GM12878 (cell line): ENCODE results near the gene NR1I2. TPM values are rescaled to one million over a fixed set of nuclear protein-coding genes. Genes with fewer than 3 reads are reported as not detected.

Experiments
- ATF3 ChIP-seq: IDR thresholded peaks from 2 replicates; pipeline ENCODE4 v1.6.1; 2011; ENCODE audit warnings: low read depth, mild to moderate bottlenecking, low read length, moderate library complexity, borderline replicate concordance; ENCODE audit errors: extremely low read depth
- BHLHE40 ChIP-seq, 2 experiments: fragments of 450-650 bp in 1 of 2; IDR thresholded peaks; 2 replicates each; pipeline ENCODE4 v1.6.1; 2011 to 2017; ENCODE audit warnings: low read depth in 2 of 2, borderline replicate concordance in 1 of 2, improper control_type of control experiment in 1 of 2, low read length in 1 of 2, mild to moderate bottlenecking in 1 of 2
- CBX3 ChIP-seq: fragments of 200-600 bp; sonication (generic); IDR thresholded peaks from 2 replicates; pipeline ENCODE4 v1.6.1; 2016; ENCODE audit warnings: low read depth, borderline replicate concordance
- FOXK2 ChIP-seq: fragments of 450-650 bp; IDR thresholded peaks from 2 replicates; pipeline ENCODE4 v1.6.1; 2017; ENCODE audit warnings: mild to moderate bottlenecking, moderate library complexity
- GABPA ChIP-seq: IDR thresholded peaks from 2 replicates; pipeline ENCODE4 v1.6.1; 2014; ENCODE audit warnings: antibody characterized with exemption, low read depth, mild to moderate bottlenecking, inconsistent platforms
- IKZF2 ChIP-seq, 2 experiments: fragments of 450-650 bp; IDR thresholded peaks; 2 replicates each; pipeline ENCODE4 v1.6.1; 2017; ENCODE audit warnings: mild to moderate bottlenecking in 2 of 2, moderate library complexity in 2 of 2
- KAT2A ChIP-seq: conservative IDR thresholded peaks from 2 replicates; pipeline ENCODE4 v1.6.1; 2011; ENCODE audit warnings: low read depth, low read length; ENCODE audit not compliant: control insufficient read depth
- MXI1 ChIP-seq: fragments of 150-350 bp; IDR thresholded peaks from 2 replicates; pipeline ENCODE4 v1.6.1; 2011; ENCODE audit warnings: low read depth, mild to moderate bottlenecking, inconsistent platforms, low read length, improper control_type of control experiment
- MYC ChIP-seq: IDR thresholded peaks from 2 replicates; pipeline ENCODE4 v1.6.1; 2011; ENCODE audit warnings: mild to moderate bottlenecking, low read length, moderate library complexity, inconsistent platforms; ENCODE audit not compliant: insufficient read depth, insufficient replicate concordance, insufficient read length, severe bottlenecking
- NBN ChIP-seq: fragments of 450-650 bp; IDR thresholded peaks from 2 replicates; pipeline ENCODE4 v1.6.1; 2016
- NFYB ChIP-seq: IDR thresholded peaks from 2 replicates; pipeline ENCODE4 v1.6.1; 2011; ENCODE audit warnings: low read depth, mild to moderate bottlenecking, low read length, improper control_type of control experiment, moderate library complexity; ENCODE audit not compliant: insufficient read depth
- NR2C1 ChIP-seq: fragments of 450-650 bp; IDR thresholded peaks from 2 replicates; pipeline ENCODE4 v1.6.1; 2017; ENCODE audit warnings: antibody characterized with exemption, mild to moderate bottlenecking, moderate library complexity
- PML ChIP-seq: IDR thresholded peaks from 2 replicates; pipeline ENCODE4 v1.6.1; 2012; ENCODE audit warnings: low read length, inconsistent platforms
- POU2F2 ChIP-seq: IDR thresholded peaks from 3 replicates; pipeline ENCODE4 v1.6.1; 2011; ENCODE audit warnings: low read depth, mild to moderate bottlenecking, low read length, borderline replicate concordance
- SPI1 ChIP-seq: IDR thresholded peaks from 2 replicates; pipeline ENCODE4 v1.6.1; 2011; ENCODE audit warnings: low read depth, mild to moderate bottlenecking, low read length, moderate library complexity, borderline replicate concordance; ENCODE audit not compliant: insufficient read depth
- TAF1 ChIP-seq: IDR thresholded peaks from 2 replicates; pipeline ENCODE4 v1.6.1; 2011; ENCODE audit warnings: mild to moderate bottlenecking, low read depth, low read length, borderline replicate concordance
- WRNIP1 ChIP-seq: IDR thresholded peaks from 2 replicates; pipeline ENCODE4 v1.6.1; 2011; ENCODE audit warnings: low read depth, low read length, improper control_type of control experiment, borderline replicate concordance
- YY1 ChIP-seq: IDR thresholded peaks from 2 replicates; pipeline ENCODE4 v1.6.1; 2011; ENCODE audit warnings: low read depth, mild to moderate bottlenecking, low read length
- ZNF622 ChIP-seq: fragments of 450-650 bp; IDR thresholded peaks from 2 replicates; pipeline ENCODE4 v1.6.1; 2017; ENCODE audit warnings: mild to moderate bottlenecking, inconsistent platforms
- ZZZ3 ChIP-seq: IDR thresholded peaks from 2 replicates; pipeline ENCODE4 v1.6.1; 2011; ENCODE audit warnings: low read depth; ENCODE audit not compliant: control insufficient read depth, insufficient read length
- polyA plus RNA-seq, 11 experiments: library from polyadenylated mRNA; depleted of rRNA in 4 of 11; unstranded in 6 of 11; stranded (reverse) in 5 of 11; fragments of >200 nt; fragmentation: Nextera tagmentation in 4 of 11; fragmentation: Illumina TruSeq in 1 of 11; extraction: Ambion mirVana in 4 of 11; extraction: Trizol in 1 of 11; gene quantifications; 1 replicate in 1 of 11; 2 replicates in 10 of 11; pipeline versions ENCODE4 v1.2.1 to v1.2.3, GENCODE V29; 2011 to 2016; ENCODE audit warnings: inconsistent platforms in 2 of 11, missing spikeins in 2 of 11, low read depth in 1 of 11
- total RNA-seq, 4 experiments: library from RNA; depleted of rRNA in 3 of 4; stranded (reverse); fragments of >200 nt in 3 of 4; fragmentation: Illumina TruSeq in 1 of 4; extraction: Trizol in 1 of 4; gene quantifications; 2 replicates each; pipeline versions ENCODE4 v1.2.1 to v1.2.3, GENCODE V29; 2013 to 2021
- TF ChIP-seq, protein P1 (sequence below): fragments of 450-650 bp; IDR thresholded peaks from 2 replicates; pipeline ENCODE4 v1.6.1; 2017; ENCODE audit warnings: mild to moderate bottlenecking, low read depth, inconsistent platforms; ENCODE audit not compliant: poor library complexity, severe bottlenecking
- TF ChIP-seq, protein P2 (sequence below): IDR thresholded peaks from 2 replicates; pipeline ENCODE4 v1.6.1; 2012; ENCODE audit warnings: mild to moderate bottlenecking, low read depth, low read length

Gene NR1I2
- total and polyA plus RNA-seq, 10 of the 15 experiments (the other 5 are each of a cell fraction or from before 2014, with no cell fraction given) = 0.03 to 1.0 (median 0.39) TPM

DNA sequence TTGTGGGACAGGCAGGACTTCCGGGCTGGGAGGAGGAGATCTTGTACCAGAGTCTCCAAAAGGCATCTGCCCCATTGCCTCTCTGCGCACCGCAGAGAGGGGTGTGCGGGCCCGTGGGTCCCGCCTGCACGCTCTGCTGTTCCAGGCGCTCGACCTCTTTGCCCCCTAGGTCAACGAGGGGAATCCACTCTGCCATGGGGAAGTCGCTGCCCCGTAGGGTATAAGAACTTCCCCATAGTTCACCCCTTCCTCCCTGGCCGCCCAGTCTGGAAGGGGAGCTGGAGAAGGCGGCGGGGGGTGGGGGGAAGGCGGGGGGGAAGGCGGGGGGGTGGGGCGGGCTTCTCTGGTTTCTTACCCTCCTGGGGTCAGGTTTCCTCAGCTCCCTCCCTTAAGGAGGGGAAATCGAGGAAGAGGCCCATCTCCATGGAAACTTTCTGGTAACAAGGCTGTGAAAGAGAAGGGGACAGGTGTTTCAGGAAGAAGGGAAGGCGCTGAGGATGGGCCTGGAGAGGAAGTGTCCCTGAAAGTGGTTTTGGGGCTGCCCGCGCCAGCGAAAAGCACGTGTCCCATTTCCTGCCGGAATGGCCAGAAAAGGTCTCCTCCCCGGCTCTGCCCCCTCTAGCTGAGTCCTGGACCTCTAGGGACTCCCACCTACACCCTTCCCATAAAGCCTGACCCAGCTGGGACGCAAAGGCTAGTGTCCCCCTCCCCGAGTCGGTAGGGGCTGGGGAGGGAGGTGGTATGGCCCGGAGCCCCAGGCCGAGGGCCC lies 27.5 kb downstream of the NR1I2 start (continued):
- TF ChIP-seq, protein P1, sequence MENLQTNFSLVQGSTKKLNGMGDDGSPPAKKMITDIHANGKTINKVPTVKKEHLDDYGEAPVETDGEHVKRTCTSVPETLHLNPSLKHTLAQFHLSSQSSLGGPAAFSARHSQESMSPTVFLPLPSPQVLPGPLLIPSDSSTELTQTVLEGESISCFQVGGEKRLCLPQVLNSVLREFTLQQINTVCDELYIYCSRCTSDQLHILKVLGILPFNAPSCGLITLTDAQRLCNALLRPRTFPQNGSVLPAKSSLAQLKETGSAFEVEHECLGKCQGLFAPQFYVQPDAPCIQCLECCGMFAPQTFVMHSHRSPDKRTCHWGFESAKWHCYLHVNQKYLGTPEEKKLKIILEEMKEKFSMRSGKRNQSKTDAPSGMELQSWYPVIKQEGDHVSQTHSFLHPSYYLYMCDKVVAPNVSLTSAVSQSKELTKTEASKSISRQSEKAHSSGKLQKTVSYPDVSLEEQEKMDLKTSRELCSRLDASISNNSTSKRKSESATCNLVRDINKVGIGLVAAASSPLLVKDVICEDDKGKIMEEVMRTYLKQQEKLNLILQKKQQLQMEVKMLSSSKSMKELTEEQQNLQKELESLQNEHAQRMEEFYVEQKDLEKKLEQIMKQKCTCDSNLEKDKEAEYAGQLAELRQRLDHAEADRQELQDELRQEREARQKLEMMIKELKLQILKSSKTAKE = no peak
- TF ChIP-seq NBN (no peak), GABPA (no peak), MXI1 (no peak), BHLHE40 (IDR thresholded peaks at IDR 0.05; ENCODE audit: borderline replicate concordance in 1 of 2, low read depth in 2 of 2, low read length in 1 of 2) (peak in 1 of 2 experiments; percentile 76; a peak in 3 of 4 replicates), MYC (no peak), PML (no peak), ZZZ3 (no peak), KAT2A (no peak), YY1 (no peak), SPI1 (peak; percentile 83), NFYB (no peak), IKZF2 (IDR thresholded peaks at IDR 0.05) (no peak), CBX3 (no peak), TAF1 (no peak), WRNIP1 (no peak), FOXK2 (no peak), NR2C1 (no peak), ZNF622 (no peak), POU2F2 (no peak), ATF3 (no peak)
- TF ChIP-seq, protein P2, sequence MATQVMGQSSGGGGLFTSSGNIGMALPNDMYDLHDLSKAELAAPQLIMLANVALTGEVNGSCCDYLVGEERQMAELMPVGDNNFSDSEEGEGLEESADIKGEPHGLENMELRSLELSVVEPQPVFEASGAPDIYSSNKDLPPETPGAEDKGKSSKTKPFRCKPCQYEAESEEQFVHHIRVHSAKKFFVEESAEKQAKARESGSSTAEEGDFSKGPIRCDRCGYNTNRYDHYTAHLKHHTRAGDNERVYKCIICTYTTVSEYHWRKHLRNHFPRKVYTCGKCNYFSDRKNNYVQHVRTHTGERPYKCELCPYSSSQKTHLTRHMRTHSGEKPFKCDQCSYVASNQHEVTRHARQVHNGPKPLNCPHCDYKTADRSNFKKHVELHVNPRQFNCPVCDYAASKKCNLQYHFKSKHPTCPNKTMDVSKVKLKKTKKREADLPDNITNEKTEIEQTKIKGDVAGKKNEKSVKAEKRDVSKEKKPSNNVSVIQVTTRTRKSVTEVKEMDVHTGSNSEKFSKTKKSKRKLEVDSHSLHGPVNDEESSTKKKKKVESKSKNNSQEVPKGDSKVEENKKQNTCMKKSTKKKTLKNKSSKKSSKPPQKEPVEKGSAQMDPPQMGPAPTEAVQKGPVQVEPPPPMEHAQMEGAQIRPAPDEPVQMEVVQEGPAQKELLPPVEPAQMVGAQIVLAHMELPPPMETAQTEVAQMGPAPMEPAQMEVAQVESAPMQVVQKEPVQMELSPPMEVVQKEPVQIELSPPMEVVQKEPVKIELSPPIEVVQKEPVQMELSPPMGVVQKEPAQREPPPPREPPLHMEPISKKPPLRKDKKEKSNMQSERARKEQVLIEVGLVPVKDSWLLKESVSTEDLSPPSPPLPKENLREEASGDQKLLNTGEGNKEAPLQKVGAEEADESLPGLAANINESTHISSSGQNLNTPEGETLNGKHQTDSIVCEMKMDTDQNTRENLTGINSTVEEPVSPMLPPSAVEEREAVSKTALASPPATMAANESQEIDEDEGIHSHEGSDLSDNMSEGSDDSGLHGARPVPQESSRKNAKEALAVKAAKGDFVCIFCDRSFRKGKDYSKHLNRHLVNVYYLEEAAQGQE = no peak
